Natural killer cell (primary cell): ENCODE data around the gene NCOA3. TPM values are rescaled to one million over a fixed set of nuclear protein-coding genes. Genes with fewer than 3 reads are reported as not detected.

ENCODE experiments used
- ATAC-seq, 3 donors: fragments of 150-1000 bp in 2 of 3; fragments of 200-7000 bp in 1 of 3; cut with Tn5 transposase; 1 replicate in 1 of 3; 2 replicates in 2 of 3; pipeline ENCODE4 v1.10.0; 2021; ENCODE audit warnings: mild to moderate bottlenecking in 2 of 3, moderate library complexity in 2 of 3
- DNase-seq, 2 donors: peaks; one replicate each; pipeline versions ENCODE4 v3.0.0 to v3.0.0-alpha.2; 2013 to 2021; ENCODE audit warnings: mixed read lengths in 1 of 2
- H3K27ac ChIP-seq: one replicate; pipeline ENCODE4 v1.5.1; 2013; ENCODE audit warnings: mild to moderate bottlenecking, low read length
- H3K27me3 ChIP-seq: one replicate; pipeline ENCODE4 v1.6.1; 2013; ENCODE audit warnings: low read length; ENCODE audit not compliant: control insufficient read depth, insufficient read depth
- H3K36me3 ChIP-seq: one replicate; pipeline ENCODE4 v1.6.1; 2013; ENCODE audit warnings: low read length; ENCODE audit not compliant: control insufficient read depth, insufficient read depth
- H3K4me1 ChIP-seq: one replicate; pipeline ENCODE4 v1.6.1; 2013; ENCODE audit warnings: low read length; ENCODE audit not compliant: control insufficient read depth, insufficient read depth
- H3K4me3 ChIP-seq: one replicate; pipeline ENCODE4 v1.5.1; 2013; ENCODE audit warnings: low read length
- H3K9me3 ChIP-seq: one replicate; pipeline ENCODE4 v1.6.1; 2013; ENCODE audit warnings: low read length; ENCODE audit not compliant: control insufficient read depth, insufficient read depth
- H3K27ac Mint-ChIP-seq, 2 donors: one replicate each; pipeline ENCODE4 v1.8.0; 2022; ENCODE audit warnings: mild to moderate bottlenecking in 2 of 2, mixed read lengths in 2 of 2, moderate library complexity in 1 of 2
- H3K27me3 Mint-ChIP-seq, 2 donors: one replicate each; pipeline ENCODE4 v1.8.0; 2022; ENCODE audit warnings: low read depth in 2 of 2, mixed read lengths in 2 of 2
- H3K36me3 Mint-ChIP-seq: one replicate; pipeline ENCODE4 v1.8.0; 2022; ENCODE audit warnings: mixed read lengths
- H3K4me1 Mint-ChIP-seq, 2 donors: one replicate each; pipeline ENCODE4 v1.8.0; 2022; ENCODE audit warnings: mixed read lengths in 2 of 2
- H3K4me3 Mint-ChIP-seq: one replicate; pipeline ENCODE4 v1.8.0; 2022; ENCODE audit warnings: mild to moderate bottlenecking, moderate library complexity, mixed read lengths
- H3K9me3 Mint-ChIP-seq, 2 donors: one replicate each; pipeline ENCODE4 v1.8.0; 2022; ENCODE audit warnings: mixed read lengths in 2 of 2
- CTCF ChIP-seq: fragments of 200-600 bp; IDR thresholded peaks from one replicate; pipeline ENCODE4 v1.8.0; 2022; ENCODE audit warnings: antibody characterized with exemption
- WGBS: methylation state at CpG from one replicate; pipeline ENCODE4 v1.1.7; 2013; ENCODE audit warnings: missing lambda C conversion rate; ENCODE audit not compliant: insufficient coverage; 5-methylcytosine and 5-hydroxymethylcytosine counted together
- intact Hi-C: fragments of 100-400 bp; cut with micrococcal nuclease; formaldehyde crosslinking; loops from one replicate; pipeline ENCODE4 v1.14.2; 2022
- total RNA-seq, 4 donors: library from RNA; stranded (reverse); fragments of 120-200 nt in 1 of 4; gene quantifications; one replicate each; pipeline versions ENCODE4 v1.2.3 to v1.2.4, GENCODE V29; 2013 to 2022

The NCOA3 gene
- total RNA-seq, 3 donors from 2014 or later (not counting 1 experiment from before 2014, with no cell fraction given) = 44.3 to 63.3 (median 57.8) TPM

DNA sequence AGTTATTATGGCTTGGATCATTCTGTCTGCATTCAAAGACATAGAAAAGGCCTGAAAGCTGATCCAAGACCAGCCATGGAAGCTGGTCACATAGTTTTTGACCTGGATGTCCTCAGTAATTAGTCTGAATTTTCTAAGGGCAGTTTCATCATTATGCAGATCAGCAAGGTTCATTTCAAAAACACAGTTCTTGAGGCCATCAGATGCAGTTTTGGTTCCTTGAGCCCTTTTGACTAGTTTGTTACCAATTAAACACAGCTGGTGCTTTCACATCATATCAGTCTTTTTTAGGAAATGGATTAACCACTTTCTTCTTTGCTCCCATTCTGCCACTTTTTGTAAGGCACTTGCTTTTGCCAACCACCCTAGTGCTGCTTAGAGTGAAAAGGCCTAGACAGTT, 129.4 kb downstream of the NCOA3 start:
- H3K27ac Mint-ChIP-seq = no peak overlapping the region
- no peak for DNase-seq
- no peaks in the 10 kb centered on the region for H3K9me3 Mint-ChIP-seq
- H3K27me3 Mint-ChIP-seq = no peaks in the 10 kb centered on the region
- peaks cover 0 to 6% of the 10 kb centered on the region in 2 donors for H3K4me1 Mint-ChIP-seq
- peaks cover 23% of the 10 kb centered on the region for H3K36me3 Mint-ChIP-seq
- Histone ChIP-seq H3K4me1 (no peaks in the 10 kb centered on the region), H3K4me3 (no peak overlapping the region), H3K27me3 (no peaks in the 10 kb centered on the region), H3K27ac (no peak overlapping the region), H3K36me3 (peaks cover 66% of the 10 kb centered on the region), H3K9me3 (no peaks in the 10 kb centered on the region)
- intact Hi-C loops = no loop called here
- no peak for TF ChIP-seq CTCF
- H3K4me3 Mint-ChIP-seq = no peak overlapping the region
- no peak for ATAC-seq

- no peak for ATAC-seq
- Mint-ChIP-seq H3K4me3 (no peak overlapping the region), H3K9me3 (no peaks in the 10 kb centered on the region), H3K4me1 (no peaks in the 10 kb centered on the region), H3K36me3 (peaks cover 43% of the 10 kb centered on the region), H3K27ac (no peak overlapping the region), H3K27me3 (no peaks in the 10 kb centered on the region)
- Histone ChIP-seq H3K9me3 (no peaks in the 10 kb centered on the region), H3K27me3 (no peaks in the 10 kb centered on the region), H3K4me3 (no peak overlapping the region), H3K27ac (no peak overlapping the region), H3K4me1 (no peaks in the 10 kb centered on the region), H3K36me3 (peaks cover 84% of the 10 kb centered on the region)
- no peak for TF ChIP-seq CTCF
- DNase-seq = no peak
- 98% methylated on average over 4 of the region's 4 CpGs for WGBS
- intact Hi-C loops = no loop called here
Measured at GRCh38 chr20:47635256-47635655, 133.6 kb downstream of the NCOA3 start.

DNA sequence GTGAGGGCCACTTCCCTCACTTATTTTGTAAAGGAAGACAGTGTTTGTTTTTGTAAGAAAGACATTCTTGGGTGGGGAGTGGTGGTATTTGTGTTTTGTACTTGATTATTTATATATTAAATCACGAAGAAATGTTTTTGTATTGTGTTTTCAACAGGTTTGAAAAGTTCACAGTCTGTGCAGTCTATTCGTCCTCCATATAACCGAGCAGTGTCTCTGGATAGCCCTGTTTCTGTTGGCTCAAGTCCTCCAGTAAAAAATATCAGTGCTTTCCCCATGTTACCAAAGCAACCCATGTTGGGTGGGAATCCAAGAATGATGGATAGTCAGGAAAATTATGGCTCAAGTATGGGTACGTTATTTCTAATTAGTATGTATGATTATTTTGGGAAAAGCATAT, 137.2 kb downstream of the NCOA3 start:
- Mint-ChIP-seq H3K4me3 (no peak overlapping the region), H3K4me1 (no peaks in the 10 kb centered on the region), H3K27ac (no peak overlapping the region), H3K36me3 (peaks cover 52% of the 10 kb centered on the region), H3K9me3 (no peaks in the 10 kb centered on the region), H3K27me3 (no peaks in the 10 kb centered on the region)
- Histone ChIP-seq H3K27ac (no peak overlapping the region), H3K4me3 (no peak overlapping the region), H3K9me3 (no peaks in the 10 kb centered on the region), H3K36me3 (peaks cover 89% of the 10 kb centered on the region), H3K27me3 (no peaks in the 10 kb centered on the region), H3K4me1 (no peaks in the 10 kb centered on the region)
- ATAC-seq (no peak), DNase-seq (no peak)
- intact Hi-C loops = no loop called here
- no peak for TF ChIP-seq CTCF
- WGBS = 100% methylated on average over 3 of the region's 4 CpGs

DNA sequence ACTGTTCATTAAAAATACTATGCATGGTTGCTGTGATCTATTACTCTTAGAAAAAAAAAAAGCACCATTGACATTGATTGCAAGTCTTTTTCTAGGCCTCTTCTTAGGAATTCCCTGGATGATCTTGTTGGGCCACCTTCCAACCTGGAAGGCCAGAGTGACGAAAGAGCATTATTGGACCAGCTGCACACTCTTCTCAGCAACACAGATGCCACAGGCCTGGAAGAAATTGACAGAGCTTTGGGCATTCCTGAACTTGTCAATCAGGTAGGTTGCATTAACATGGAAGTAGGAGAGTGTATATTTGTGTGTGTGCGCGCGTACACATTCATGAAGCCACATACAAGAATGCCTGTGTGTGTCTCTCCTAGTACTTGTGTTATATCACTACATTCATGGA, 140.4 kb downstream of the NCOA3 start:
- no peaks in the 10 kb centered on the region for H3K27me3 Mint-ChIP-seq
- Histone ChIP-seq H3K27me3 (no peaks in the 10 kb centered on the region), H3K9me3 (no peaks in the 10 kb centered on the region), H3K4me3 (no peak overlapping the region), H3K27ac (no peak overlapping the region), H3K4me1 (no peaks in the 10 kb centered on the region), H3K36me3 (peaks cover 77% of the 10 kb centered on the region)
- no peak for DNase-seq
- no peak overlapping the region for H3K4me3 Mint-ChIP-seq
- 100% methylated on average over 4 of the region's 4 CpGs for WGBS
- H3K36me3 Mint-ChIP-seq = peaks cover 43% of the 10 kb centered on the region
- no peak for ATAC-seq
- no peak for TF ChIP-seq CTCF
- intact Hi-C loops = no loop called here
- H3K4me1 Mint-ChIP-seq = no peaks in the 10 kb centered on the region
- no peak overlapping the region for H3K27ac Mint-ChIP-seq
- no peaks in the 10 kb centered on the region for H3K9me3 Mint-ChIP-seq
